ENCODE data around the gene RNLS. TPM values are rescaled to one million over a fixed set of nuclear protein-coding genes. Genes with fewer than 3 reads are reported as not detected.

RNLS gene
- total RNA-seq, 1 donor from 2014 or later = 6.0 TPM

GRCh38 chr10:88545359-88545758 is 37.8 kb downstream of the RNLS start:
- H3K27ac Mint-ChIP-seq (ENCODE audit: unreplicated experiment) = no peak overlapping the region
- no peak for TF ChIP-seq CTCF (IDR thresholded peaks at IDR 0.05; ENCODE audit: unreplicated experiment)
- no peaks in the 10 kb centered on the region for H3K36me3 Mint-ChIP-seq (ENCODE audit: low read depth, unreplicated experiment)
- no peaks in the 10 kb centered on the region for H3K9me3 Mint-ChIP-seq (ENCODE audit: unreplicated experiment)
- peaks cover 3% of the 10 kb centered on the region for H3K27me3 Mint-ChIP-seq (ENCODE audit: unreplicated experiment)
- no peak for DNase-seq (ENCODE audit: low spot score)
- no peak overlapping the region for H3K4me3 Mint-ChIP-seq (ENCODE audit: unreplicated experiment)
- peaks cover 10% of the 10 kb centered on the region for H3K4me1 Mint-ChIP-seq (ENCODE audit: unreplicated experiment)

- no peaks in the 10 kb centered on the region for H3K9me3 Mint-ChIP-seq (ENCODE audit: unreplicated experiment)
- no peak overlapping the region for H3K27ac Mint-ChIP-seq (ENCODE audit: unreplicated experiment)
- H3K4me1 Mint-ChIP-seq (ENCODE audit: unreplicated experiment) = peaks cover 10% of the 10 kb centered on the region
- TF ChIP-seq CTCF (IDR thresholded peaks at IDR 0.05; ENCODE audit: unreplicated experiment) = no peak
- DNase-seq (ENCODE audit: low spot score) = no peak
- H3K27me3 Mint-ChIP-seq (ENCODE audit: unreplicated experiment) = peaks cover 3% of the 10 kb centered on the region
- no peak overlapping the region for H3K4me3 Mint-ChIP-seq (ENCODE audit: unreplicated experiment)
- no peaks in the 10 kb centered on the region for H3K36me3 Mint-ChIP-seq (ENCODE audit: low read depth, unreplicated experiment)
These were observed 38.8 kb downstream of the RNLS start for GRCh38 chr10:88544140-88544870.

- H3K4me3 Mint-ChIP-seq (ENCODE audit: unreplicated experiment) = no peak overlapping the region
- H3K4me1 Mint-ChIP-seq (ENCODE audit: unreplicated experiment) = peaks cover 10% of the 10 kb centered on the region
- no peak for DNase-seq (ENCODE audit: low spot score)
- H3K9me3 Mint-ChIP-seq (ENCODE audit: unreplicated experiment) = no peaks in the 10 kb centered on the region
- TF ChIP-seq CTCF (IDR thresholded peaks at IDR 0.05; ENCODE audit: unreplicated experiment) = no peak
- peaks cover 3% of the 10 kb centered on the region for H3K27me3 Mint-ChIP-seq (ENCODE audit: unreplicated experiment)
- H3K27ac Mint-ChIP-seq (ENCODE audit: unreplicated experiment) = no peak overlapping the region
- no peaks in the 10 kb centered on the region for H3K36me3 Mint-ChIP-seq (ENCODE audit: low read depth, unreplicated experiment)
These were observed 40.6 kb downstream of the RNLS start for GRCh38 chr10:88542522-88542921.

GRCh38 chr10:88541116-88541626 is 41.9 kb downstream of the RNLS start:
- peaks cover 3% of the 10 kb centered on the region for H3K27me3 Mint-ChIP-seq (ENCODE audit: unreplicated experiment)
- no peak overlapping the region for H3K4me3 Mint-ChIP-seq (ENCODE audit: unreplicated experiment)
- DNase-seq (ENCODE audit: low spot score) = no peak
- H3K9me3 Mint-ChIP-seq (ENCODE audit: unreplicated experiment) = no peaks in the 10 kb centered on the region
- peaks cover 10% of the 10 kb centered on the region for H3K4me1 Mint-ChIP-seq (ENCODE audit: unreplicated experiment)
- no peak for TF ChIP-seq CTCF (IDR thresholded peaks at IDR 0.05; ENCODE audit: unreplicated experiment)
- H3K36me3 Mint-ChIP-seq (ENCODE audit: low read depth, unreplicated experiment) = no peaks in the 10 kb centered on the region
- H3K27ac Mint-ChIP-seq (ENCODE audit: unreplicated experiment) = no peak overlapping the region

- H3K4me3 Mint-ChIP-seq (ENCODE audit: unreplicated experiment) = no peak overlapping the region
- no peaks in the 10 kb centered on the region for H3K9me3 Mint-ChIP-seq (ENCODE audit: unreplicated experiment)
- no peak overlapping the region for H3K27ac Mint-ChIP-seq (ENCODE audit: unreplicated experiment)
- H3K36me3 Mint-ChIP-seq (ENCODE audit: low read depth, unreplicated experiment) = no peaks in the 10 kb centered on the region
- peaks cover 3% of the 10 kb centered on the region for H3K27me3 Mint-ChIP-seq (ENCODE audit: unreplicated experiment)
- peaks cover 10% of the 10 kb centered on the region for H3K4me1 Mint-ChIP-seq (ENCODE audit: unreplicated experiment)
- TF ChIP-seq CTCF (IDR thresholded peaks at IDR 0.05; ENCODE audit: unreplicated experiment) = no peak
- DNase-seq (ENCODE audit: low spot score) = no peak
These were observed 42.8 kb downstream of the RNLS start for GRCh38 chr10:88540351-88540750.

Measured in endothelial cell (in vitro differentiated cells).